Heart left ventricle (tissue), 13 donors: Measurements from ENCODE around the gene EPS8L1.
"Not testable (repeated sequence)": the region's sequence is repeated elsewhere in the genome, so short reads cannot be mapped to it uniquely, and the experiment has no call there.

Source experiments
- CTCF ChIP-seq, 12 donors: fragments of 200-600 bp; sonication (generic) in 4 of 12; IDR thresholded peaks; one replicate each; pipeline versions ENCODE4 v1.5.0 to v1.8.0; 2018 to 2022; ENCODE audit warnings: antibody characterized with exemption in 12 of 12, mild to moderate bottlenecking in 5 of 12
- POLR2A ChIP-seq, 2 donors: fragments of 450-650 bp; IDR thresholded peaks; one replicate each; pipeline ENCODE4 v1.6.1; 2017; ENCODE audit warnings: antibody characterized with exemption in 2 of 2, mild to moderate bottlenecking in 2 of 2, moderate library complexity in 2 of 2
- donor health status: ischemic (EF 13 %, LVEDD 7.1; RV severe dilation, severe dysfunction).
- donor health status: DM: no; HTN: yes; CAD: no.
- donor health status: DM: no; HTN: no; CAD: no.
- donor health status: ischemic (EF 25% LVEDD 6.9; RV normal size, moderate dysfunction).
- donor health status: ischemic (EF 25% LVEDD 5.7; RV mildly dilated, moderate dysfunction).
- donor health status: ischemic (EF 35%, LVEDD 5.7; RV mildly dilated, moderate dysfunction).
- donor health status: nonischemic (EF 11% LVEDD 7.7; RV severe dilation, severe dysfunction).
- donor health status: DM: yes; HTN: yes; CAD: no.
- donor health status: PGD.
- donor health status: ischemic (EF 29% LVEDD 5.4; RV normal size, mild dysfunction).
- donor health status: nonischemic (EF 23%, LVEDD 6.1; RV moderate dilation, normal function).

DNA sequence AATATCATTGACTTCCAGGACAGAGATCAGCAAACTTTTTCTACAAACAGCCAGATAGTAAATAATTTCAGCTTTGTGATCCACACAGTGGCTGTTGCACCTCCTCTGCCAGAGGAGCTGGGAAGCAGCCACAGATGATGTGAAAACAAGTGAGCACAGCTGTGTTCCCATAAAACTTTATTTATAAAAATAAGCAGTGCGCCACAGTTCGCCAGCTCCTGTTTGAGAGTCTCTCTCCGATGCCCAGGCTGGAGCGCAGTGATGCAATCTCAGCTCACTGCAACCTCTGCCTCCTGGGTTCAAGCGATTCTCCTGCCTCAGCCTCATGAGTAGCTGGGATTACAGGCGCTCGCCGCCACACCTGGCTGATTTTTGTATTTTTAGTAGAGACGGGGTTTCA, 10.2 kb upstream of the EPS8L1 start:
- TF ChIP-seq CTCF, POLR2A (IDR thresholded peaks at IDR 0.05): not testable (repeated sequence)
